ENCODE measurements around the gene SAP30.

GRCh38 chr4:173414456-173414855 is 43.7 kb downstream of the SAP30 start:
- no peak for TF ChIP-seq CTCF (IDR thresholded peaks at IDR 0.05)
- TF ChIP-seq ZFX (IDR thresholded peaks at IDR 0.05; ENCODE audit: borderline replicate concordance) = no peak

Data from 22Rv1 (cell line).